Germinal center (tissue), 1 donor: ENCODE measurements around the gene LINC00305.

Experiments used
- DNase-seq: peaks from one replicate; pipeline ENCODE4 v3.0.0; 2012; ENCODE audit warnings: mixed read lengths, low spot score

LINC00305 gene

GRCh38 chr18:64148988-64149387 is at the start of gene LINC00305:
TSS of gene LINC00305 (minus strand) at chr18:64149088.
- no peak for DNase-seq

GRCh38 chr18:64191069-64191468 is 42.2 kb upstream of the LINC00305 start:
- no peak for DNase-seq

- DNase-seq, result no peak
These were observed 37.1 kb upstream of the LINC00305 start for GRCh38 chr18:64185987-64186386.

GRCh38 chr18:64183665-64184064 is 34.8 kb upstream of the LINC00305 start:
- DNase-seq, result no peak

- DNase-seq, result no peak
These were observed 31.7 kb upstream of the LINC00305 start for GRCh38 chr18:64180617-64181016.

- DNase-seq, result no peak
These were observed 31.3 kb upstream of the LINC00305 start for GRCh38 chr18:64180171-64180570.

GRCh38 chr18:64179556-64180080 is 30.7 kb upstream of the LINC00305 start:
- no peak for DNase-seq

- DNase-seq, result no peak
These were observed 30.0 kb upstream of the LINC00305 start for GRCh38 chr18:64178860-64179259.

GRCh38 chr18:64175432-64175831 is 26.5 kb upstream of the LINC00305 start:
- DNase-seq, result no peak

- no peak for DNase-seq
These were observed 22.7 kb upstream of the LINC00305 start for GRCh38 chr18:64171576-64171975.

GRCh38 chr18:64167408-64167925 is 18.6 kb upstream of the LINC00305 start:
- DNase-seq, result no peak

- DNase-seq, result no peak
These were observed 17.0 kb upstream of the LINC00305 start for GRCh38 chr18:64165906-64166305.

GRCh38 chr18:64164883-64165282 is 16.0 kb upstream of the LINC00305 start:
- no peak for DNase-seq

GRCh38 chr18:64149916-64150438 is 1.1 kb upstream of the LINC00305 start:
- DNase-seq, result no peak

- no peak for DNase-seq
These were observed 6.0 kb downstream of the LINC00305 start for GRCh38 chr18:64142904-64143303.

GRCh38 chr18:64137914-64138313 is 11.0 kb downstream of the LINC00305 start:
- no peak for DNase-seq

GRCh38 chr18:64134044-64134747 is 14.7 kb downstream of the LINC00305 start:
- no peak for DNase-seq

- no peak for DNase-seq
These were observed 16.0 kb downstream of the LINC00305 start for GRCh38 chr18:64132871-64133270.

GRCh38 chr18:64131314-64131713 is 17.6 kb downstream of the LINC00305 start:
- DNase-seq, result no peak

GRCh38 chr18:64127172-64127571 is 21.7 kb downstream of the LINC00305 start:
- no peak for DNase-seq

GRCh38 chr18:64119916-64120315 is 29.0 kb downstream of the LINC00305 start:
- DNase-seq, result no peak

- DNase-seq, result no peak
These were observed 30.5 kb downstream of the LINC00305 start for GRCh38 chr18:64118406-64118805.

GRCh38 chr18:64116571-64117175 is 32.2 kb downstream of the LINC00305 start:
- no peak for DNase-seq
